ENCODE measurements around the gene PDE11A. TPM values are rescaled to one million over a fixed set of nuclear protein-coding genes. Genes with fewer than 3 reads are reported as not detected.

The PDE11A gene
- total RNA-seq, 3 donors from 2014 or later, result 0.96 to 2.3 (median 2.2) TPM

DNA sequence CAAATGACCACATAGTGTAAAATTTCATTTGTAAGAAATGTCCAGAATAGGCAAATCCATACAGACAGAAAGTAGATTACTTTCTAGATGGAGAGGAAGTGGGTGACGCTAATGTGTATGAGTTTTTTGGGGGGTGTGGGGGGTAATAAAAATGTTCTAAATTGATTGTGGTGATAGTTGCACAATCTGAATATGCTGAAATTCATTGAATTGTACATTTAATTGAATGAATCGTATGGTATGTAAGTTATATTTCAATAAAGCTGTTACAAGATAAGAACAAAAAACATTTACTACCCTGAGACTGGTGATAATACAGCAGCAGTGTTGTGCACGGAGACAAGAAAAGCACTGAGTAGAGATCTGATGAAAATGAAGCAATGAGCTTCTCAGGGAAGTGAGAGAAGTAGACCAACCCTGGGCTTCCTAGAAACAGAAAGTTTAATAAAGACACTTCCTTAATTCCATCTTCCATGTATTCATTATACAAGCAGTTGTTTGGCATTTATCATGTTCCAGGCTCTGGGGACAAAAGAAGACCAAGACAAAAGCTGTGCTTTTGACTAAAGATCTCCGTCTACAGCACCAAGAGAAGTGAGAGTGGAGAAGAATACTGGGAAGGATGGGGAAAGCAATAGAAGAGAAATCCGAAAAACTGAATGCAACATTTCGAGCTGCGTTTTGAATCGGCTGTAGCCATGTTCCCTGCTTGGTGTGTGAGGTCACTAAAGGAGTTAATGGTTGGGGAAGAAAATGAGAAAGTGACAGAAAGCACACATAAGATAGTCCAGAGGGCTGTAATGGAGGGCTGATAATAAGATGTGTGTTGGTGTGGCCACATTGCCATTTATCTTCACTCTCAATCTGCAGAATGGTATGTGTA lies 1.8 kb upstream of the PDE11A start:
- Histone ChIP-seq H3K4me3 (no peak overlapping the region), H3K36me3 (no peaks in the 10 kb centered on the region), H3K27me3 (no peaks in the 10 kb centered on the region), H3K4me1 (no peaks in the 10 kb centered on the region), H3K9me3 (no peaks in the 10 kb centered on the region), H3K27ac (peak overlapping the region in 1 of 2 donors; percentile 56)
- no peak for DNase-seq (ENCODE audit: low spot score in 2 of 2)
- TF ChIP-seq POLR2A (IDR thresholded peaks at IDR 0.05), result no peak
- no peak for TF ChIP-seq POLR2AphosphoS5 (IDR thresholded peaks at IDR 0.05)
- TF ChIP-seq, protein P1, sequence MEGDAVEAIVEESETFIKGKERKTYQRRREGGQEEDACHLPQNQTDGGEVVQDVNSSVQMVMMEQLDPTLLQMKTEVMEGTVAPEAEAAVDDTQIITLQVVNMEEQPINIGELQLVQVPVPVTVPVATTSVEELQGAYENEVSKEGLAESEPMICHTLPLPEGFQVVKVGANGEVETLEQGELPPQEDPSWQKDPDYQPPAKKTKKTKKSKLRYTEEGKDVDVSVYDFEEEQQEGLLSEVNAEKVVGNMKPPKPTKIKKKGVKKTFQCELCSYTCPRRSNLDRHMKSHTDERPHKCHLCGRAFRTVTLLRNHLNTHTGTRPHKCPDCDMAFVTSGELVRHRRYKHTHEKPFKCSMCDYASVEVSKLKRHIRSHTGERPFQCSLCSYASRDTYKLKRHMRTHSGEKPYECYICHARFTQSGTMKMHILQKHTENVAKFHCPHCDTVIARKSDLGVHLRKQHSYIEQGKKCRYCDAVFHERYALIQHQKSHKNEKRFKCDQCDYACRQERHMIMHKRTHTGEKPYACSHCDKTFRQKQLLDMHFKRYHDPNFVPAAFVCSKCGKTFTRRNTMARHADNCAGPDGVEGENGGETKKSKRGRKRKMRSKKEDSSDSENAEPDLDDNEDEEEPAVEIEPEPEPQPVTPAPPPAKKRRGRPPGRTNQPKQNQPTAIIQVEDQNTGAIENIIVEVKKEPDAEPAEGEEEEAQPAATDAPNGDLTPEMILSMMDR (IDR thresholded peaks at IDR 0.05), result no peak
- intact Hi-C loops (cut with DNase I; ENCODE audit: low total_unique reads), result no loop called here

DNA sequence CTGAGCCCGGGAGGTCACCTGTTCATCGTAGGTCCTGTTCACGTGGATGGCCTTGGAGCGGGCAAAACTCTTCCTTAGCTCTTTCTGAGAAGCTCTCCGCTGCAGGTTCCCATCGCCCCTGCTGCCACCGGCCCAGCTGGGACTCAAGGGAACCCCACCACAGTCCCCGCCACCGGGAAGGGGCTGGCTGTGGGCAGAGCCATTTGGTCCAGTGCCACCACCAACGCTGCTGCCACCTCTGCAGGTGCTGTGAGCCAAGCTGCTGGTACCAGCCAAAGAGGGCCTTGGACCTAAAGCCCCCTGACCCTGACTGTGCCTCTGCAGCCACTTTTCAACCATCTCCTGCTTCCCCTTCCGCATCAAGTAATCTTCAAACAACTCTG lies 586 bp downstream of the PDE11A start:
- TF ChIP-seq POLR2A (IDR thresholded peaks at IDR 0.05), result no peak
- TF ChIP-seq, protein P1 (IDR thresholded peaks at IDR 0.05), result no peak
- TF ChIP-seq POLR2AphosphoS5 (IDR thresholded peaks at IDR 0.05), result no peak
- H3K27me3 ChIP-seq, result no peaks in the 10 kb centered on the region
- H3K36me3 ChIP-seq, result no peaks in the 10 kb centered on the region
- peak overlapping the region; percentile 75 to 83 for H3K27ac ChIP-seq
- peak overlapping the region in 2 of 3 donors; percentile 54 to 65 for H3K4me3 ChIP-seq
- no peak for DNase-seq (ENCODE audit: low spot score in 2 of 2)
- H3K9me3 ChIP-seq, result no peaks in the 10 kb centered on the region
- intact Hi-C loops (cut with DNase I; ENCODE audit: low total_unique reads), result no loop called here
- H3K4me1 ChIP-seq, result no peaks in the 10 kb centered on the region

DNA sequence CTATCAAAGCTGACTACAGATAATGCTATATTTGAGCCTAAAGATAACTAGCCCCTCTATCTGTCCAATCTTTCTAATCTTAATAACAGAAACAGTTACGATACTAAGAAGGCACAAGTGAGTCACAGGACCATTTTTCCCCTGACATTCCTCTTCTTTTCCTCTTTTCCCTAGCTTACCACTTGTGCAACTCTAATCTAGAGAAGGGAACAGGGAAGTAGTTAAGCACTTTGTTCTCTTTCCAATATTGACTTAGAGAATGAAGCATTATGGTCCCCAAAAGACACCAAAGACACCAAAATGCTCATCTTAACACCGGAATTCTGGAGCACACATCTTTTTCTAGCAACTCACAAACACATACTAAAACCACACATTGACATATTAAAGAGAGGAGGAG lies 1.8 kb downstream of the PDE11A start:
- intact Hi-C loops (cut with DNase I; ENCODE audit: low total_unique reads), result no loop called here
- H3K4me1 ChIP-seq, result no peaks in the 10 kb centered on the region
- H3K36me3 ChIP-seq, result no peaks in the 10 kb centered on the region
- DNase-seq (ENCODE audit: low spot score in 2 of 2), result no peak
- no peak overlapping the region for H3K4me3 ChIP-seq
- TF ChIP-seq POLR2A (IDR thresholded peaks at IDR 0.05) (no peak), POLR2AphosphoS5 (IDR thresholded peaks at IDR 0.05) (no peak)
- TF ChIP-seq, protein P1 (IDR thresholded peaks at IDR 0.05), result no peak
- H3K27ac ChIP-seq, result no peak overlapping the region
- H3K9me3 ChIP-seq, result no peaks in the 10 kb centered on the region
- no peaks in the 10 kb centered on the region for H3K27me3 ChIP-seq

DNA sequence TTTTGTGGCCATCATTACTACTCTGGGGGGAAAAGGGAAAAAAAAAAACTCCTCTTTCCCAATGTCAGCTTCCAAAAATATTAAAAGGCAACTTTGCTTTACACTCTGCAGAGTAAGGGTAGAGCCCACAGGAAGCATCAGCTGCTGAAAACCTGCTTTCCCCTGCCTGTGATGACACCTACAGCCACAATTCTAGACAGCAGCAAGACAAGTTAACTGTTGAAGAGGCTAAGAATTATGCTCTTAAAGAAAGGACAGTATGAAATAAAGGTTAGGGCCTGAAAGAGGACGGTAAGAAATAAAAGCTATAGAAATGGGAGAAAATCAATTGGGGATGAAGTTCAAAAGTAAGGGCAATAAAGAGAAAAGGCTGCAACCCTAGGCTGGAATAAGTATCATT lies 3.0 kb downstream of the PDE11A start:
- TF ChIP-seq, protein P1 (IDR thresholded peaks at IDR 0.05), result no peak
- TF ChIP-seq POLR2AphosphoS5 (IDR thresholded peaks at IDR 0.05) (no peak), POLR2A (IDR thresholded peaks at IDR 0.05) (no peak)
- Histone ChIP-seq H3K27ac (no peak overlapping the region), H3K9me3 (no peaks in the 10 kb centered on the region)

DNA sequence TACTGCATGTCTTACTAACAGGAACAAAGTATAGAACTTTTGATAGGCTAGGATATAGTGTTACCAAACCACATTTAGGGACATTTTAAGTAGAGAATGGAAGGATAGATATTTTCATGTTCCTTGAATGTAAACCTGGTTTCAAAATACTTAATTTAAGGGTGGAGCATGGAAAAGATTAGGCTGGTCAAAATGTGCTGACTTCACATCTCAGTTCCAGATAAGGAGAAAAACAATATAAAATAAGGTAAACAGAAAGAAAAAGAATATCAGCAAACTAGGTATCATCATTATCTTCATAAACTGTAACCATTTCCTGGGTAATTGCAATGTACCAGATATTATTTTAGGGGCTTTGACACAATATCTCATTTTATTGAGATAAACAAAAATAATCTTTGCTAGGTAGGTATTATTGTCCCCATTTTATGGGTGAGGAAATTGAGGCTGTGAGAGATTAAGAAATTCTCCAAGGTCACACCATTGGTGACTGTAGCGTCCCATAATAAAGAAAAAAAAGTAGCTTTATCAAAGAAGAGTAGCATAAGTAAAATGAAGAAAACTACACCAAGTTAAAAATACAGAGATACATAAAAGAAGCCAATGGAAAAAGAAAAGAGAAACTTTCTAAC lies 3.6 kb downstream of the PDE11A start:
- intact Hi-C loops (cut with DNase I; ENCODE audit: low total_unique reads), result no loop called here
- no peak for TF ChIP-seq POLR2A (IDR thresholded peaks at IDR 0.05)
- TF ChIP-seq, protein P1 (IDR thresholded peaks at IDR 0.05), result no peak
- TF ChIP-seq POLR2AphosphoS5 (IDR thresholded peaks at IDR 0.05), result no peak
- H3K36me3 ChIP-seq, result no peaks in the 10 kb centered on the region
- no peak overlapping the region for H3K4me3 ChIP-seq
- no peaks in the 10 kb centered on the region for H3K9me3 ChIP-seq
- H3K4me1 ChIP-seq, result no peaks in the 10 kb centered on the region
- H3K27ac ChIP-seq, result no peak overlapping the region
- H3K27me3 ChIP-seq, result no peaks in the 10 kb centered on the region
- no peak for DNase-seq (ENCODE audit: low spot score in 2 of 2)

More for the DNA sequence above, 3.0 kb downstream of the PDE11A start:
- no peak overlapping the region for H3K4me3 ChIP-seq
- intact Hi-C loops (cut with DNase I; ENCODE audit: low total_unique reads), result no loop called here
- no peaks in the 10 kb centered on the region for H3K36me3 ChIP-seq
- DNase-seq (ENCODE audit: low spot score in 2 of 2), result no peak
- H3K4me1 ChIP-seq, result no peaks in the 10 kb centered on the region
- H3K27me3 ChIP-seq, result no peaks in the 10 kb centered on the region
